ENCODE measurements around the gene WDR31.
"Not testable (repeated sequence)": the region's sequence is repeated elsewhere in the genome, so short reads cannot be mapped to it uniquely, and the experiment has no call there.

Gene WDR31

GRCh38 chr9:113298311-113298710, 41.8 kb downstream of the WDR31 start:
- DNase-seq (ENCODE audit: low spot score), result no peak

GRCh38 chr9:113296796-113297558, 43.1 kb downstream of the WDR31 start:
- DNase-seq (ENCODE audit: low spot score), result no peak

GRCh38 chr9:113296247-113296646, 43.8 kb downstream of the WDR31 start:
- not testable (repeated sequence) for DNase-seq (ENCODE audit: low spot score)

GRCh38 chr9:113293285-113293878, 46.7 kb downstream of the WDR31 start:
- DNase-seq (ENCODE audit: low spot score), result no peak

- no peak for DNase-seq (ENCODE audit: low spot score)
Observed at GRCh38 chr9:113290052-113290607, 49.9 kb downstream of the WDR31 start.

GRCh38 chr9:113289091-113289490, 51.0 kb downstream of the WDR31 start:
- DNase-seq (ENCODE audit: low spot score), result no peak

- DNase-seq (ENCODE audit: low spot score), result no peak
Observed at GRCh38 chr9:113281356-113281755, 58.7 kb downstream of the WDR31 start.

GRCh38 chr9:113278840-113279239, 61.2 kb downstream of the WDR31 start:
- no peak for DNase-seq (ENCODE audit: low spot score)

GRCh38 chr9:113275157-113276131, 64.6 kb downstream of the WDR31 start, which contains the start of the genes CDC26 and PRPF4:
Gene CDC26, minus strand, starts transcription at chr9:113275572. Its CDS starts 3,065 bp downstream, at chr9:113272507.
Gene PRPF4, plus strand, starts transcription at chr9:113275658. Its CDS starts 86 bp downstream, at chr9:113275744.
- DNase-seq (ENCODE audit: low spot score), result peak; percentile 98

- peak; percentile 61 for DNase-seq (ENCODE audit: low spot score)
Observed at GRCh38 chr9:113274474-113275156, 65.5 kb downstream of the WDR31 start.

GRCh38 chr9:113269871-113270270, 70.2 kb downstream of the WDR31 start:
- no peak for DNase-seq (ENCODE audit: low spot score)

GRCh38 chr9:113269355-113269754, 70.7 kb downstream of the WDR31 start:
- DNase-seq (ENCODE audit: low spot score), result no peak

GRCh38 chr9:113267911-113268566, 72.0 kb downstream of the WDR31 start:
- DNase-seq (ENCODE audit: low spot score), result no peak

- DNase-seq (ENCODE audit: low spot score), result no peak
Observed at GRCh38 chr9:113266174-113266573, 73.9 kb downstream of the WDR31 start.
